SJCRH30 (cell line): ENCODE data around the gene TEAD1. TPM values are rescaled to one million over a fixed set of nuclear protein-coding genes. Genes with fewer than 3 reads are reported as not detected.
"Not testable (repeated sequence)": the region's sequence is repeated elsewhere in the genome, so short reads cannot be mapped to it uniquely, and the experiment has no call there.

Experiments
- DNase-seq, 2 experiments: peaks; one replicate each; pipeline ENCODE4 v3.0.0-alpha.2; 2015 to 2020
- H3K27ac ChIP-seq: fragments of 250-450 bp; sonication (Bioruptor Pico); 2 replicates; pipeline ENCODE4 v1.5.1; 2020; ENCODE audit warnings: mild to moderate bottlenecking, moderate library complexity
- H3K27me3 ChIP-seq: fragments of 250-450 bp; sonication (Bioruptor Pico); 2 replicates; pipeline ENCODE4 v1.5.1; 2020; ENCODE audit warnings: mild to moderate bottlenecking, moderate library complexity
- H3K36me3 ChIP-seq: fragments of 250-450 bp; sonication (Bioruptor Pico); 2 replicates; pipeline ENCODE4 v1.5.1; 2020; ENCODE audit warnings: mild to moderate bottlenecking, moderate library complexity
- H3K4me1 ChIP-seq: fragments of 250-450 bp; sonication (Bioruptor Pico); 2 replicates; pipeline ENCODE4 v1.5.1; 2020; ENCODE audit warnings: mild to moderate bottlenecking, moderate library complexity
- H3K4me3 ChIP-seq: fragments of 250-450 bp; sonication (Bioruptor Pico); 2 replicates; pipeline ENCODE4 v1.5.1; 2020; ENCODE audit warnings: mild to moderate bottlenecking, moderate library complexity
- H3K9me3 ChIP-seq: fragments of 250-450 bp; sonication (Bioruptor Pico); replicated peaks from 2 replicates; pipeline ENCODE4 v1.5.1; 2020; ENCODE audit warnings: mild to moderate bottlenecking, moderate library complexity
- total RNA-seq: library from RNA; depleted of rRNA; stranded (reverse); fragments of >200 nt; shearing (Covaris generic); gene quantifications from 2 replicates; pipeline ENCODE4 v1.2.3, GENCODE V29; 2014

Gene TEAD1
- total RNA-seq, 1 experiment from 2014 or later: 84.4 TPM

DNA sequence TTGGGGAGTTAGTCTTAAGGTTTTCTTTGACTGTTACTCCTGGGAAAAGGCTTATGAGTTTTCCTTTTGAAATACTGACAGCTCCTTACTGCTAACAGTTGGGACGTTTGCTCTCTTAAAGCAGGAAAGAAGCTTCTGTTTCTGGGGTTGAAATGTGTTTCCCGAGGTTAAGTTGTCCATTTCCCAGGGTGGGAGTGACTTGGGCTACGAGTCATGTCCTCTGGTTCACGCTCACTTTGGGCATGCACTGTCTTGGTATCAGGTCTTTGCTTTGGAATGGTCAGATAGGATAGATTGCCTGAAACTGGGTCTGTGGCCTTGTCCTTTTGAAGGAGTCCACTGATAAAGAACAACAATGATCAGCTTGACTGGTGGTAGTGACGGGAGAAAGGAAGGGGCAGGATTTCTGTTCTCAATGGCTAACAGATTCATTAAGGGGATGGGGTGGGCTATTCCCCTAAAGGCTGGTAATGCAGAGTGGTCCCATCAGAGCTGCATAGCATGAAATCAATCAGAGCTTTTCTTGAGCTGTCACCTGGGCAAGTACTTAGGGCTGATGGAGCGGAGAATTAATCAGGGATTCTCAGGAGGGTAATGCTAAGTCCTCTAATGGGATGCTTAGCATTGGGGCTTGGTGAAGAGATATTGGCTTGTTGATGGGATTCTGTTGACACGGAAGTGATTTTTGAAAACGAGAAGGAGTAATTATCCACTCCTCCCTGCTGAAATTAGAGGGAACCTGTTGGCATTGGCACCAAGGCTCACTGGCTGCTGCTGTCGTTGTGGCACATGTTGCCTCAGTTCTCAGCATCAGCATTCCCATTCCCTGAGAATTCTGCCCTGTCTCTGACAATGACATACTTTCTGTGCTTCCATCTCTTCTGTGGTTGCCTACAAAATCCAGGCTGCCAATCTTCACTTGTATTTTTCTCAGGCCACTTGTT lies 81.6 kb downstream of the TEAD1 start:
- Histone ChIP-seq H3K27ac (no peak overlapping the region), H3K9me3 (no peaks in the 10 kb centered on the region), H3K27me3 (no peaks in the 10 kb centered on the region), H3K36me3 (no peaks in the 10 kb centered on the region), H3K4me1 (no peaks in the 10 kb centered on the region; the same call in 1 of the 2 replicates), H3K4me3 (no peak overlapping the region)
- DNase-seq: no peak

DNA sequence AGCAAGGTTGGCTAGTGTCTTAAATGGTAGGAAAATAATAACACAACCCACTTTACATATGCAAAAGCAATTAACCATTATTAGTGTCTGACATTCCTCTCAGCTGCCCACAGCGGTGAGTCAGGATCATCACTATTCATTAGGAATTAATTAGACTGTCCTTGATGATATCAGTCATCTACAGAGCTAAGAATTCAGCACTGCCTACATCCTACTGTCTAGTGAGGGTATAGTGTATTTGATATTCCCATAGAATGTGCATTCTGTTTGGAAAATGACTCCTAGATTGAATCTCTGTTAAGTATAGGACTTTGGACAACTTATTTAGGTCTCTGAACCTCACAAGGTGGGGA lies 82.2 kb downstream of the TEAD1 start:
- Histone ChIP-seq H3K4me1 (no peaks in the 10 kb centered on the region; the same call in none of the 2 replicates), H3K27ac (no peak overlapping the region), H3K4me3 (no peak overlapping the region), H3K27me3 (no peaks in the 10 kb centered on the region), H3K36me3 (no peaks in the 10 kb centered on the region), H3K9me3 (no peaks in the 10 kb centered on the region)
- DNase-seq: no peak

DNA sequence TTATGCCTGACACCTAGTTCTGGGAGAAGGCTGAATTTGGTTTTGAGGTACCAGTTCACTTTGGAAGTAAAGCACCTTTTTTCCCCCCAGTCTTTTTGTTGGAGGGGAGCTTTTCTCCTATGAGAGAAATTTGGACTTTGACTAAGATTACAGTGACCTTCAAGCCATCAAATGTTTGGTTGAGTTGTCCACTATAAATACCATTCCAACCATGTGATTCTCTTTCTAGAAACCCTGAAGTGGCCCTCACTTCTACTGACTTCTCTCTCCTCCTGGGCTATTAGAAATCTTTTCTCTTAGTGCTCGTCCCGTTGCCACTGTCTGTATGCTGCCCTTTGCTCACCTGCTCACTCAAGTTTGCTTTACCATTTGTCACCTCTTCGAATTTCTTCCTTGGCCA lies 82.6 kb downstream of the TEAD1 start:
- Histone ChIP-seq H3K4me1 (no peaks in the 10 kb centered on the region; the same call in none of the 2 replicates), H3K4me3 (no peak overlapping the region), H3K27ac (no peak overlapping the region), H3K36me3 (no peaks in the 10 kb centered on the region), H3K9me3 (no peaks in the 10 kb centered on the region), H3K27me3 (no peaks in the 10 kb centered on the region)
- no peak for DNase-seq

DNA sequence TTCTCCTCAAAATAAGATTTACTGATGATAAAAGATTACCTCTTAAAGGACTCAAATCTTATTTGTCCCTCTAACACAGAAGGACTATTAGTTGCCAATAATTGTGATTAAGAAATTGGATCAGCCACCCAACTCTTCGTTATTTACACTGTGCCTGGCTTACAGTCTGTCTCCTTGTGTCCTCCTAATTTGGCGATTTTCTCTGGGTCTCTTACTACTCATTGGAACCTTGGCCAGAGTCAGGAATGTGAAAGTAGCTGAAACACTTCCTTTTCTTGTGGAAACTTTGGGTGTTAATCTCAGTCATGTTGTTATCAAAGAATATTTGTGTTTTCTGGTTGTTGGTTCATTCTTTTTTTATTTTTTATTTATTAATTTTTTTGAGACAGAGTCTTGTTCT lies 83.2 kb downstream of the TEAD1 start:
- no peaks in the 10 kb centered on the region for H3K9me3 ChIP-seq
- no peak overlapping the region for H3K27ac ChIP-seq
- H3K4me1 ChIP-seq: no peaks in the 10 kb centered on the region; the same call in none of the 2 replicates
- no peak for DNase-seq
- H3K27me3 ChIP-seq: no peaks in the 10 kb centered on the region
- H3K36me3 ChIP-seq: no peaks in the 10 kb centered on the region
- no peak overlapping the region for H3K4me3 ChIP-seq

DNA sequence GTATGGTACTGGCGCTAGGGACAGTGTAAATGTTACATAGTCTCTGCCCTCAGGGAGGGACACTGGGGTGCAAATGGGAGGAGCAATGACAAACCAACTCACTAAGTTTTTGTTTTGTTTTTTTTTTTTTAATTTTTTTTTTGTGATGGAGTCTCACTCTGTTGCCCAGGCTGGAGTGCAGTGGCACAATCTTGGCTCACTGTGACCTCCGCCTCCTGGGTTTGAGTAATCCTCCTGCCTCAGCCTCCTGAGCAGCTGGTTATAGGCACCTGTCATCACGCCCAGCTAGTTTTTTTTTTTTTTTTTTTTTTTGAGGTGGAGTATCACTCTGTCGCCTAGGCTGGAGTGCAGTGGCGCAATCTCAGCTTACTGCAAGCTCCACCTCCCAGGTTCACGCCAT lies 83.9 kb downstream of the TEAD1 start:
- H3K27ac ChIP-seq, H3K9me3 ChIP-seq, H3K4me3 ChIP-seq, H3K36me3 ChIP-seq, H3K4me1 ChIP-seq, DNase-seq, H3K27me3 ChIP-seq: not testable (repeated sequence)

DNA sequence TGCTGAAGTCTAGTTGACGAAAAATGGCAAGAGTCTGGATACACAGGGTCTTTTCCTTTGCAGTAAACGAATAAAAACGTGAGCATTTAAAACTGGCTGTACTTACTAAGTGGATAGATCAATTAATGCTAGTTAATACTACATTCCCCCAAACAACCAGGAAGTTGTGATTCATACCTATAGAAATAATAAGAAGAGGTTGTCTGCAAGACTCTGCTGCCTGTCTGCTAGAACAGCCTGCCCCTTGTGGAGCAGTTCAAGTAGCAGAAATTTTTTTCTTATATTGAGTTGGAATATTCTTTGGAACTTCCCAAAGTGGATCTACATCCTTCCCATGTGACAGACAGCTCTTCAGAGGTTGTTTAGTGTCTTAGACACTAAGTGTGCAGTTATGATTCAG lies 86.8 kb downstream of the TEAD1 start:
- Histone ChIP-seq H3K9me3 (no peaks in the 10 kb centered on the region), H3K4me3 (no peak overlapping the region), H3K27me3 (no peaks in the 10 kb centered on the region), H3K4me1 (peaks cover 12% of the 10 kb centered on the region), H3K36me3 (peaks cover 6% of the 10 kb centered on the region), H3K27ac (no peak overlapping the region)
- no peak for DNase-seq

DNA sequence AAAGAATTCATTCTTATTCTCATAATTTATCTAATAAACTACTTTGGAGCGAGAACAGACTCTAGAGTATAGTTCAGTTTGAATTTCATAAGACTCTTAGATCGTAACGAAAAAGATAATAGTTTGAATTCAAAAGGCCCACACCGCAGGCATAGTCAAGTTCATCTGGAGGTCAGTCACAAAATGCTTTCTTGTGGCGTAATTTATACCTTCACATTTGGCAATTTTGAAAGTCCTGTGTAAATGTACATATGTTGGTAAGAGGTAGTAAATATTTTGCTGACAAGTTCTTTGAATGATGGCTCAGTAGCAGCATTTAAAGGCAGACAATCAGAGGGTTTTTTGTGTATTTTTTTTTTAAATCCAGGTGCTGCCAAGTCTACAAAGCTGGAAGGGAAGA lies 88.1 kb downstream of the TEAD1 start:
- no peak for DNase-seq
- Histone ChIP-seq H3K4me1 (peaks cover 18% of the 10 kb centered on the region), H3K27ac (no peak overlapping the region), H3K36me3 (peaks cover 10% of the 10 kb centered on the region), H3K4me3 (no peak overlapping the region), H3K9me3 (no peaks in the 10 kb centered on the region), H3K27me3 (no peaks in the 10 kb centered on the region)

DNA sequence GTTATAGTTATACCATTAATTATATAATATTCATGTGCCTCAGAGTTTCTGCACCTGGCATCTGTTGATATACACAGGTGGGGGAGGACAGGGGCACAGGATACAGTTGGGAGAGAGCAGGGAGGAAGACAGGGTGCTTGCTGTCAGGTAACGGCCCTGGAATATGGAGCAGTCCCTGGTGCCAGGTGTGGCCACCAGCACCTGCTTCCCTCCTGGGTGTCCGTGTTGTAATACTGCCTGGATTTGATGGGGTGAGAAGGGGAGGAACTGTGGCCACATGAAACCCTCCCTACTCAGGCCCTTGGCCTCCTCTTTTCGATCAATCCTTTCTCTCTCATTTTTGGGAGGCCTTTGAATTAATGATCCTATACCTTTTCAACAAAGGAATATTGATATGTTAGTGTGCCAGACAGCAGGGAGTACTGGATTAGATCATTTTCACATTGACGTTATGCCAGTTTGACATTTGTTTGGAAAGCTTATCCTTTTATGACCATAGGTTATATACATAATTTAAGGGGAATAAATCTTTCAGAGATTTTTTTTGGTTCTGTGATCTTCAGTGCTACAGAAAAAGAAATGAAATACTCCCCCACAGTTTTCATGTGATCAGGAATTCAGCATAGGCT lies 88.6 kb downstream of the TEAD1 start:
- no peak overlapping the region for H3K27ac ChIP-seq
- peaks cover 10% of the 10 kb centered on the region for H3K36me3 ChIP-seq
- H3K9me3 ChIP-seq: no peaks in the 10 kb centered on the region
- DNase-seq: no peak
- H3K4me3 ChIP-seq: no peak overlapping the region
- H3K27me3 ChIP-seq: no peaks in the 10 kb centered on the region
- peaks cover 18% of the 10 kb centered on the region for H3K4me1 ChIP-seq

DNA sequence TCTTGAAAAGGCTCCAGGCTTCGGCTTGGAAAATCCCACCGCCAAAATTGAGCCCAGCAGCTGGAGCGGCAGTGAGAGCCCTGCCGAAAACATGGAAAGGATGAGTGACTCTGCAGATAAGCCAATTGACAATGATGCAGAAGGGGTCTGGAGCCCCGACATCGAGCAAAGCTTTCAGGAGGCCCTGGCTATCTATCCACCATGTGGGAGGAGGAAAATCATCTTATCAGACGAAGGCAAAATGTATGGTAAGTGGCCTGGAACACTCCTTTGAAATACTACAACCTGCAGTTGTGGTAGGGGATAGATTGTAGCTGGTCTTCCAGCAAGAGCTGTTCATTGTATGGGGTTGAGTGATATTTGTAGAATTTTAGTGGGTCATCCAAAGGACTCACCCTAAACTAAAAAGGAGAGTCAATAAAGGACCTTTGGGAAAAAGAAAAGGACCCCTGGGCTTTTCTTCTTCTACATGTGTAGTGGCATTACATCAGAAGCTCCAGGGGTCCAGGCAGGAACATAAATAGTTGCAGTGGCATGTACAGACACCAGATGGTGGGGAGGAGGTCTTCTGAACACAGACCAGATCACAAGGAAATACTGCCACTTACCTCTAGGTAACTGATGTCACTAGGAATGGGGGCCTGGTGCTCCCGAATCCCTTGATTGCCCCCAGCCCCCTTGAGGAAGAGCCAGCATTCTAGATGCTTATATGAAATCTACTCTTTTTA lies 90.1 kb downstream of the TEAD1 start:
- no peak overlapping the region for H3K4me3 ChIP-seq
- no peaks in the 10 kb centered on the region for H3K27me3 ChIP-seq
- peaks cover 23% of the 10 kb centered on the region for H3K4me1 ChIP-seq
- no peak overlapping the region for H3K27ac ChIP-seq
- H3K36me3 ChIP-seq: peaks cover 10% of the 10 kb centered on the region
- DNase-seq: no peak
- no peaks in the 10 kb centered on the region for H3K9me3 ChIP-seq

DNA sequence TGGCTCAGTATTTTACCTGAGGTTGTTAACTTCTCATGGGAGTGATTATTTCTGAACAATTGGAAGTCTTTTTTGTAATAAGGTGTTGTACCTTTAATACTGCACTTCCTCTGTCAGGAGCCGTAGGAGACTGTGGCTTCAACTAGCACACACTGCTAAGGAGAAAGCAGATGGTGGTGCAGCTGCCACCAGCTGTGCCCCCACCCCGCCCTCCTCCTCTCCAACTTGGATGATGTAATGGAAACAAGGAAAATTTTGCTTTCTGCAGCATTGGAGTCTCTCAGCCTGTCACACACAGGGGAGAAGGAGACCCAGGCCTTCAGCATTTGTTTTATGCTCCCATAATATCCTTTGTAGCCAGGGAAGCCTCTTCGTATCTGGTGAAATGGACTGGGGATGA lies 91.2 kb downstream of the TEAD1 start:
- no peaks in the 10 kb centered on the region for H3K9me3 ChIP-seq
- peaks cover 34% of the 10 kb centered on the region for H3K4me1 ChIP-seq
- H3K27ac ChIP-seq: peak overlapping the region; percentile 44
- peaks cover 10% of the 10 kb centered on the region for H3K36me3 ChIP-seq
- no peak overlapping the region for H3K4me3 ChIP-seq
- DNase-seq: peak; percentile 84 to 88
- H3K27me3 ChIP-seq: no peaks in the 10 kb centered on the region

DNA sequence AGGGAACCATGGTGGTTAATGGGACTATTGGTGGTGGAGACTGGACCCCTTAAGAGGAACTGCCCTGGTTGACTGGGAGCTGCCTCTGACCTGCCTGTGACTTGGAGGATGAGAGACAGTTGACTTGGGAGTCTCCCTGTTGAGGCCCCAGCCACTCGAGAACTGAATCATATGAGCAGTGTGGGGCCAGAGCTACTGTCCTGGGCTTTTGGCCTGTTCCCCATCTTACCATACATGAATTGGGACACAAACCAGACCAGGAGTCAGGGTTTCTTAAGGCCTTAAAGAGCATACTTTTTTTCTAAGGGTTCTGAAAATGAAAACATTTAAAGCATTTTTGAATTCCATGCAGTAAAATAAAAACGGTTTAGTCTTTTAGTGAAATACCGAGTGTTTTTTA lies 92.8 kb downstream of the TEAD1 start:
- no peak overlapping the region for H3K27ac ChIP-seq
- no peak for DNase-seq
- H3K9me3 ChIP-seq: no peaks in the 10 kb centered on the region
- no peaks in the 10 kb centered on the region for H3K27me3 ChIP-seq
- no peak overlapping the region for H3K4me3 ChIP-seq
- H3K4me1 ChIP-seq: peaks cover 35% of the 10 kb centered on the region
- H3K36me3 ChIP-seq: peaks cover 10% of the 10 kb centered on the region

DNA sequence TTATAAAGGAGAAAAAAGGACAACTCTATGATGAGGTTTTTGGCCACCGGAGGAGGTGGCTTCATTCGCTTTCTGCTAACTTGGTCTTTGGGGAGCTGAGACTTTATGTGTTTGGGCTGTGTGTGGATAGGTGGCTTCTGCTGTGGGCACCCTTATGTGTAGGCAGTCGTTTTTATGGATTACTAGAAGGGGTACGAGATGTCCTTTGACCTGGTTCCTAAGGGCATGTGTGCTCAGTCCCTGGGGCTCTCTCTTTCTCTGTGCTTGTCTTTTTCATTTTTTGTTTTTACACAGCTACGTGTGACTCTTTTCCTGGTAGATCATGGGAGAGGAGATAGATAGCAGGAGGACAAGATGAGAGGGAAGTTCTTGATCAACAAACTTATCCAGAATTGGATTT lies 93.4 kb downstream of the TEAD1 start:
- peaks cover 35% of the 10 kb centered on the region for H3K4me1 ChIP-seq

DNA sequence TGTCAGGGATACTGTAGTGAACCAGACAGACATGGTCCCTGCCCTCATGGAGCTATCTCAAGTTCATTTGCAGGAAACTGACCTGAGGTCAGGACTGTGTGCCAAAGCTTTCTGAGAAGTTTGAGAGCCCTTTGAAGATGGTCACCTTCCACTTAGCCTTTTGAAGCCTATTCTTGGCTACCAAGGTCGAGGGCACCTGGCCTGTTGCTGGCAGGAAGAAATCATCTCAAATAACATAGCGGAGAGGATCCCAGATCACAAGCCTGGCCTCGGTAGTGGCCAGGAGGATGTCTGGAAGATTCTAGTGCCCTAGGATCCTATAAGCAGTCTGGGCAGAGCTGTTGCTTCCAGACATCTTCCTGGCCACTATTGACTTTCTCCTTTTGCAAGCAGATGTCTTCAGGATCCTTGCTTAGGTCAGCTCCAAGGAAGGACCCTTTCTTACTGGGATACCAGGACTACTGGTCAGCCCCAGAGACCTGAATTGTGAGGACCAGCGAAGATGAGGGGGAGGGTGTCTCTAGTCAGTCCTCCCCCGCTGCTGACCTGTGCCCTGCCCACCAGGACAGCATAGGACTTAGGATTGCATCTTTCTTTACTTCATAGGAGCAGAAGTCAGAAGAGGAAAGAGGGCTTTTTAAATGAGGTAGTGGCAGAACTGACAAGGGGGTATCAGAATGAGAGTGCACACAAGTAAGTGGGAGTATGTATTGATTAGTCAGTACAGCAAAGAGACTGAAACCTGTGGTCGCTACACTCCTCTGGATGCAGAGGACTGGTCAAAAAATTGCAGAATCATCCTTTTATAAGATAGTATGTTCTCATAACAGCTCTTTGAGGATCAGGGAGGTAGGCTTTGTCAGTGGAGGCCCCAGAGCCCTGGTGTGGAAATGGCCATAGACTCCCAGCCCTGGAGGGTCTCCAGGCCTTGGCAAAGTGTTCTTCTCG lies 94.8 kb downstream of the TEAD1 start:
- H3K9me3 ChIP-seq: no peaks in the 10 kb centered on the region
- H3K27me3 ChIP-seq: no peaks in the 10 kb centered on the region
- no peak overlapping the region for H3K4me3 ChIP-seq
- H3K4me1 ChIP-seq: peaks cover 35% of the 10 kb centered on the region
- H3K27ac ChIP-seq: peak overlapping the region; percentile 43
- DNase-seq: no peak
- peaks cover 10% of the 10 kb centered on the region for H3K36me3 ChIP-seq

More for the DNA sequence above, 93.4 kb downstream of the TEAD1 start:
- no peaks in the 10 kb centered on the region for H3K9me3 ChIP-seq
- H3K36me3 ChIP-seq: peaks cover 10% of the 10 kb centered on the region
- DNase-seq: no peak
- H3K27ac ChIP-seq: no peak overlapping the region
- H3K27me3 ChIP-seq: no peaks in the 10 kb centered on the region
- H3K4me3 ChIP-seq: no peak overlapping the region

DNA sequence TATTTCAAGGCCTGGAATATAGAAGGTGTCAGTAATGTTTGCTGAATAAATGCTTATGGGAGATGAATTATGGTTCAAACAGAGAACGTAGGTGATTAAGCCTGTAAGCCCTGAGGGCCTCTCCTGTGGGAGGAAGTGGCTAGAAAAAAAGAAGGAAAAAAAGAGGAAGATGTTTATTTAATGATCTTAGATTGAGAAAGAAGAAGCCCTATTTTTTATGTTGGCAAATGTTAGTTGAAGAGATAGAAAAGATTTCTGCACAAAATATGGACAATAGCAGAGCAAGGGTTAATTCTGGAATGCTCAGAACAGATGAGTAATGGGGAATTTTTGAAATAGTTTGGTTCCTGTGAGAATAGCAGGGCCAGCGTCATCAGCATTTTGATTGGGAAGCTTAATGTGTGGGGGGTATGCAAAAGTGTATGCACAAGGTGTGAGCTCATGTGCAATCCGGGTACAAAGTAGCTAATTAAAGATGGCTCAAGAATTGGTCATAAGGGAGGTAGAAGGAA lies 95.7 kb downstream of the TEAD1 start:
- Histone ChIP-seq H3K27ac (peak overlapping the region; percentile 43), H3K36me3 (peaks cover 5% of the 10 kb centered on the region; the same call in 1 of the 2 replicates), H3K4me3 (no peak overlapping the region), H3K27me3 (no peaks in the 10 kb centered on the region), H3K9me3 (no peaks in the 10 kb centered on the region), H3K4me1 (peaks cover 34% of the 10 kb centered on the region)
- peak; percentile 27 to 32 for DNase-seq
